ENCODE measurements around the gene ZNF134.

DNA sequence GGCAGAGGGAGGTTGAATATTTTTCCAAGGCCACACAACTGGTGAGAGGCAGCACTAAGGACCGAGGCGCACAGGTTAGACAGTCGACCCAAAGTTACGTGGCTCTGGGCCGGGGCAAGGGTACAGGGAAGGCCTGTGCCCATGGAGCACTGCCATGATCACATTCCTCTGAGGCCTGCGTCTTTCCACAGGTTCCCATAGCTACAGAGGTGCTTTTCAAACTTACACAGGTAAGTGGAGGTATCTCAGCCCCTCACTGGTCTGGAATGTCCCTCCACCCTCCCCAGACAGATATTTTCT is 19.7 kb downstream of the ZNF134 start:
- TF ChIP-seq CREB1 (CRISPR knock-in tag; IDR thresholded peaks at IDR 0.05; ENCODE audit: low read depth) = no peak
- TF ChIP-seq EZH2 (IDR thresholded peaks at IDR 0.05; ENCODE audit: low read depth, unreplicated experiment) = no peak
- TF ChIP-seq, protein P1, sequence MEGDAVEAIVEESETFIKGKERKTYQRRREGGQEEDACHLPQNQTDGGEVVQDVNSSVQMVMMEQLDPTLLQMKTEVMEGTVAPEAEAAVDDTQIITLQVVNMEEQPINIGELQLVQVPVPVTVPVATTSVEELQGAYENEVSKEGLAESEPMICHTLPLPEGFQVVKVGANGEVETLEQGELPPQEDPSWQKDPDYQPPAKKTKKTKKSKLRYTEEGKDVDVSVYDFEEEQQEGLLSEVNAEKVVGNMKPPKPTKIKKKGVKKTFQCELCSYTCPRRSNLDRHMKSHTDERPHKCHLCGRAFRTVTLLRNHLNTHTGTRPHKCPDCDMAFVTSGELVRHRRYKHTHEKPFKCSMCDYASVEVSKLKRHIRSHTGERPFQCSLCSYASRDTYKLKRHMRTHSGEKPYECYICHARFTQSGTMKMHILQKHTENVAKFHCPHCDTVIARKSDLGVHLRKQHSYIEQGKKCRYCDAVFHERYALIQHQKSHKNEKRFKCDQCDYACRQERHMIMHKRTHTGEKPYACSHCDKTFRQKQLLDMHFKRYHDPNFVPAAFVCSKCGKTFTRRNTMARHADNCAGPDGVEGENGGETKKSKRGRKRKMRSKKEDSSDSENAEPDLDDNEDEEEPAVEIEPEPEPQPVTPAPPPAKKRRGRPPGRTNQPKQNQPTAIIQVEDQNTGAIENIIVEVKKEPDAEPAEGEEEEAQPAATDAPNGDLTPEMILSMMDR (conservative IDR thresholded peaks at IDR 0.05; ENCODE audit: low read depth in 2 of 2) = no peak
- TF ChIP-seq NANOG (IDR thresholded peaks at IDR 0.05; ENCODE audit: borderline replicate concordance) = no peak
- TF ChIP-seq EZH2phosphoT487 (IDR thresholded peaks at IDR 0.05; ENCODE audit: unreplicated experiment) = no peak
